HG03521 (cell line): ENCODE results near the gene DCUN1D3.
"Not testable (repeated sequence)": the region's sequence is repeated elsewhere in the genome, so short reads cannot be mapped to it uniquely, and the experiment has no call there.

Source experiments
- ATAC-seq: cut with Tn5 transposase; IDR thresholded peaks from one replicate; pipeline ENCODE4 v1.9.1; 2021; ENCODE audit warnings: mild to moderate bottlenecking, moderate library complexity; ENCODE audit not compliant: unreplicated experiment

Gene DCUN1D3

DNA sequence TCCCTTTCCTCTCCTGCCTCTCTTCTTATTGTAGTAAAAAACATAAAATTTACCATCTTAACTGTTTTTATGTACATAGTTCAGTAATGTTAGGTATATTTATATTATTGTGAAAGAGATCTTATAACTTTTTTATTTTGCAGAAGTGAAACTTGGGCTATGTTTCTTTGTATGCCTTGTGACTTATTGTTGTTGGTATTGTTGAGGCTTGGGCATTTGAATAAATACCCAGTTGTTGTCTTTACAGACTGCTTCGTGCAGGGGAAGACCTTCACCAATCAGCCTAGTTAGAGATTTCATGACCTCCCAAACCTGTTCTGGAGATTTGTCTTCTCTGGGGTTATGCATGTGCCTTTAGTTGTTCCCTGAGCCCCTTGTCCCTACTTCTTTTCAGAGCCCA is 61.9 kb downstream of the DCUN1D3 start:
- ATAC-seq, result no peak

- ATAC-seq, result no peak
Observed at GRCh38 chr16:20833086-20833485, 67.1 kb downstream of the DCUN1D3 start.

GRCh38 chr16:20830372-20830771 is 69.8 kb downstream of the DCUN1D3 start:
- ATAC-seq, result no peak

DNA sequence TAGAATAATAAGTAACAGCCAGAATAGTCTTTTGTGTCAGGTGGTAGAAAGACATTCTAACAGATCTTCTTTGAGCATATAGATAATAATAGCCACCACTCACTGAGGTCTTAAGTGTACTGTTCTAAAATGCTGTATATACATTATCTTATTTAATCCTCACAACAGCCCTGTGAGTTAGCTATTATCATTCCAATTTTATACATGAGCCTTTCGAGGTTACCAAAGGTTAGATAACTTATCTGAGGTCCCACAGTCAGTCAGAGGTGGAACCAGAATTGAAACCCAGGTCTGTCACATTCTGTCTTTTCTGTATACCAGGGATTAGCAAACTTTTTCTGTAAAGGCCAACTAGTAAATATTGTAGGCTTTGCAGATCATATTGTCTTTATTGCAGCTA is 70.6 kb downstream of the DCUN1D3 start:
- no peak for ATAC-seq

GRCh38 chr16:20826039-20826566 is 74.1 kb downstream of the DCUN1D3 start:
- ATAC-seq, result no peak

DNA sequence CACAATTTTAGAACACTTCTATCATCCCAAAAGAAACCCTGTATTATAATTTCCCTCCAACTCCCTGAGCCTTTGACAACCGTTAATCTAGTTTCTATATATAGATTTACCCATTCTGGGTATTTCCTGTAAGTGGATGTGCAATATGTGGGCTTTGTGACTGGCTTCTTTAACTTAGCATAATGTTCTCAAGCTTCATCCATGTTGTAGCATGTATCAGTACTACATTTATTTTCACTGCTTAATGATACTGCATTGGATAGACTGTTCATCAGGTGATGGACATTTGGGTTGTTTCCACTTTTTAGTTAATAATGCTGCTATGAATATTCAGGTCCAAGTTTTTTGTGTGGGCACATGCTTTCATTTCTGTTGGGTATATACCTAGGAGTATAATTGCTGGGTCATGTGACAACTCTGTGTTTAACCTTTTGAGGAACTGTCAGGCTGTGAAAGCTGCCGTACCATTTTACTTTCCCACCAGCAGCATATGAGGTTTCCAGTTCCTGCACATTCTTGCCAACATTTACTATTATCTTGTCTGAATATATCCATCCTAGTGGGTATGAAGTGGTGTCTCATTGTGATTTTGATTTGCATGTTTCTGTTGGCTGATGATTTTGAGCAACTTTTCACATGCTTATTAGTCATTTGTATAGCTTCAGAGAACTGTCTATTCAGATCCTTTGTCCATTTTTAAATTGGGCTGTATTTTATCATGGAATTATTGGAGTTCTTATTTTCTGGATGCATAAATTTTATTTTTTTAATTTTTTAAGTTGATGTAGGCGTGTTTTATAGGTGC is 77.4 kb downstream of the DCUN1D3 start:
- ATAC-seq, result no peak

- ATAC-seq, result no peak
Observed at GRCh38 chr16:20821682-20822081, 78.5 kb downstream of the DCUN1D3 start.

DNA sequence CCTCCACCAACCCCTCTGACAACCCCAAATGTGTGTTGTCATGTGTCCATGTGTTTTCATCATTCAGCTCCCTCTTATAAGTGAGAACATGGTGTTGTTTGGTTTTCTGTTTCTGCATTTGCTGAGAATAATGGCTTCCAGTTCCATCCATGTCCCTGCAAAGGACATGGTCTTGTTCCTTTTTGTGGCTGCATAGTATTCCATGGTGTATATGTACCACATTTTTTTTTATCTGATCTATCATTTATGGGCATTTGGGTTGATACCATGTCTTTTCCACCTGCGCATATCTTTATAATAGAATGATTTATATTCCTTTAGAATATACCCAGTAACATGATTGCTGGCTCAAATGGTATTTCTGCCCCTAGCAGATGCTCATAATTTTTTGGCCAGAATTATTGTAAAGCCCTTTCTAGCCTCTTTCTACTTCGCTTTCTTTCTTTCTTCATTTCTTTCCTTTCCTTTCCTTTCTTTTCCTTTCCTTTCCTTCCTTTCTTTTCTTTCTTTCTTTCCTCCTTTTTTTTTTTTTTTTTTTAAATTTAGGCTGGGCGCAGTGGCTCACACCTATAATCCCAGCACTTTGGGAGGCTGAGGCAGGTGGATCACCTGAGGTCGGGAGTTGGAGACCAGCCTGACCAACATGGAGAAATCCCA is 81.1 kb downstream of the DCUN1D3 start:
- ATAC-seq, result no peak

DNA sequence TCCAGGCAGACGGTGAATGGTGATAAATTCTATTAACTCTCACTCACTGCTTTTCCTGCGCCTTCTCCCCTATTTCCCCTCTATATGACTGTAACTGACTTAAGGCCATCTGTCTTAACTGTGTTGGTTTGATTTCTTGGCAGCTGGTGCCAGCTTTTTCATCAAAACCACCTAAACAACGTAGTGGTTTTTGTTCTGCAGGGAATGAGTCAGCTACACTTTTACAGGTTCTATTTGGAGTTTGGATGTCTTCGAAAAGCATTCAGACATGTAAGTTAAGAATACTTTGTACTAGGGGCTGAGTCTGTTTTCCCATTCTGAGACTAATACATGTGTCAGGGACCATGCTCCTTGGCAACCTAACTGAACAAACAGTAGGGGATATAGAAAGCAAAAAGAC is 85.4 kb downstream of the DCUN1D3 start:
- no peak for ATAC-seq

GRCh38 chr16:20812510-20812909 is 87.6 kb downstream of the DCUN1D3 start:
- ATAC-seq, result no peak

GRCh38 chr16:20811889-20812439 is 88.2 kb downstream of the DCUN1D3 start:
- ATAC-seq, result no peak

DNA sequence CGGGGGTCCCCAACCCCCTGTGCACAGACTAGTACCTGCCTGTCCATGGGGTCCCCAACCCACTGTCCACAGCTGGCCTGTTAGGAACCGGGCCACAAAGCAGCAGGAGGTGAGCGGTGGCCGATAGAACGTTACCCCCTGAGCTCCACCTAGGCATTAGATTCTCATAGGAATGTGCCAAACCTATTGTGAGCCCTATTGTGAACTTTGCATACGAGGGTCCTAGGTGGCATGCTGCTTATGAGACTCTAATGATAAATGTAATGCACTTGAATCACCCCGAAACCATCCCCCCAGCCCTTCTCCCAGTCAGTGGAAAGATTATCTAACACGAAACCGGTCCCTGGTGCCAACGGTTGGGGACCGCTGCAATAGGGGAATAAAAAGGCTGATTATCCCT is 92.3 kb downstream of the DCUN1D3 start:
- ATAC-seq, result no peak

GRCh38 chr16:20806168-20807050 is 93.7 kb downstream of the DCUN1D3 start, which contains the start of the genes ERI2 and REXO5:
Gene ERI2, minus strand, starts transcription at chr16:20806472. Its CDS starts 42 bp downstream, at chr16:20806430.
Gene REXO5, plus strand, starts transcription at chr16:20806527. Its CDS starts 427 bp downstream, at chr16:20806954.
- peak; percentile 62 for ATAC-seq

GRCh38 chr16:20805684-20806167 is 94.4 kb downstream of the DCUN1D3 start:
- ATAC-seq, result not testable (repeated sequence)
